ENCODE data around the gene ANKRD45. TPM values are rescaled to one million over a fixed set of nuclear protein-coding genes. Genes with fewer than 3 reads are reported as not detected.
"Not testable (repeated sequence)": the region's sequence is repeated elsewhere in the genome, so short reads cannot be mapped to it uniquely, and the experiment has no call there.

The ANKRD45 gene
- polyA plus RNA-seq, 3 donors from 2014 or later: not detected

GRCh38 chr1:173635116-173635515, 34.5 kb downstream of the ANKRD45 start, which contains the start of gene TEX50:
Gene TEX50 (plus strand): TSS chr1:173635338. CDS start chr1:173635522, 184 bp downstream.
- H3K4me1 Mint-ChIP-seq: no peaks in the 10 kb centered on the region
- no peaks in the 10 kb centered on the region for H3K36me3 Mint-ChIP-seq
- peaks cover 3 to 9% (median 3%) of the 10 kb centered on the region in 3 donors for H3K27me3 Mint-ChIP-seq (ENCODE audit: low read depth in 3 of 3)

GRCh38 chr1:173628888-173629287, 40.8 kb downstream of the ANKRD45 start:
- DNase-seq: no peak
- H3K27ac Mint-ChIP-seq: no peak overlapping the region
- H3K4me3 Mint-ChIP-seq: no peak overlapping the region
- H3K4me1 Mint-ChIP-seq: no peaks in the 10 kb centered on the region
- H3K36me3 Mint-ChIP-seq: no peaks in the 10 kb centered on the region
- no peaks in the 10 kb centered on the region for H3K9me3 Mint-ChIP-seq
- H3K27me3 Mint-ChIP-seq (ENCODE audit: low read depth in 3 of 3): peaks cover 0 to 9% (median 7%) of the 10 kb centered on the region in 3 donors

More at GRCh38 chr1:173635116-173635515, 34.5 kb downstream of the ANKRD45 start, which contains the start of gene TEX50:
- no peak for DNase-seq
- no peak within 1 kb of the TSS for H3K4me3 Mint-ChIP-seq
- H3K27ac Mint-ChIP-seq: no peak within 1 kb of the TSS
- no peaks in the 10 kb centered on the region for H3K9me3 Mint-ChIP-seq

GRCh38 chr1:173627269-173627668, 42.4 kb downstream of the ANKRD45 start:
- no peaks in the 10 kb centered on the region for H3K9me3 Mint-ChIP-seq
- no peak overlapping the region for H3K27ac Mint-ChIP-seq
- no peaks in the 10 kb centered on the region for H3K4me1 Mint-ChIP-seq
- no peak for DNase-seq
- H3K4me3 Mint-ChIP-seq: no peak overlapping the region
- H3K27me3 Mint-ChIP-seq (ENCODE audit: low read depth in 3 of 3): peaks cover 0 to 9% (median 6%) of the 10 kb centered on the region in 3 donors
- H3K36me3 Mint-ChIP-seq: no peaks in the 10 kb centered on the region

GRCh38 chr1:173616859-173617258, 52.8 kb downstream of the ANKRD45 start:
- peaks cover 8 to 36% (median 26%) of the 10 kb centered on the region in 6 donors for H3K9me3 Mint-ChIP-seq
- H3K36me3 Mint-ChIP-seq: peaks cover 19 to 24% (median 22%) of the 10 kb centered on the region in 3 donors
- H3K27me3 Mint-ChIP-seq (ENCODE audit: low read depth in 3 of 3): peaks cover 4 to 16% (median 7%) of the 10 kb centered on the region in 3 donors
- peak; percentile 19 to 44 (median 34) for DNase-seq
- H3K27ac Mint-ChIP-seq: peak overlapping the region in 4 of 6 donors; percentile 2 to 63 (median 54)
- H3K4me3 Mint-ChIP-seq: peak overlapping the region; percentile 26 to 83 (median 64)
- peaks cover 23 to 26% of the 10 kb centered on the region in 2 donors for H3K4me1 Mint-ChIP-seq

GRCh38 chr1:173613086-173613485, 56.6 kb downstream of the ANKRD45 start:
- not testable (repeated sequence) for H3K27ac Mint-ChIP-seq

GRCh38 chr1:173608503-173609216, 61.0 kb downstream of the ANKRD45 start:
- DNase-seq: no peak
- H3K4me1 Mint-ChIP-seq: no peaks in the 10 kb centered on the region
- no peak overlapping the region for H3K4me3 Mint-ChIP-seq
- peaks cover 0 to 2% (median 1%) of the 10 kb centered on the region in 3 donors for H3K27me3 Mint-ChIP-seq (ENCODE audit: low read depth in 3 of 3)
- no peak overlapping the region for H3K27ac Mint-ChIP-seq
- H3K9me3 Mint-ChIP-seq: peaks cover 0 to 1% (median 0%) of the 10 kb centered on the region in 6 donors
- H3K36me3 Mint-ChIP-seq: no peaks in the 10 kb centered on the region

More at GRCh38 chr1:173613086-173613485, 56.6 kb downstream of the ANKRD45 start:
- Mint-ChIP-seq H3K9me3 (peaks cover under 1 to 11% (median 4%) of the 10 kb centered on the region in 6 donors), H3K4me1 (peaks cover 19% of the 10 kb centered on the region in 2 donors)
- H3K4me3 Mint-ChIP-seq; DNase-seq; H3K36me3 Mint-ChIP-seq; H3K27me3 Mint-ChIP-seq (ENCODE audit: low read depth in 3 of 3): not testable (repeated sequence)

- Mint-ChIP-seq H3K36me3 (no peaks in the 10 kb centered on the region), H3K27me3 (ENCODE audit: low read depth in 3 of 3) (peaks cover 3 to 7% (median 4%) of the 10 kb centered on the region in 3 donors), H3K27ac (no peak within 1 kb of the TSS), H3K4me3 (no peak within 1 kb of the TSS), H3K9me3 (peaks cover 0 to 1% (median 0%) of the 10 kb centered on the region in 6 donors), H3K4me1 (peaks cover 8 to 12% of the 10 kb centered on the region in 2 donors)
- no peak for DNase-seq
Measured at GRCh38 chr1:173603056-173603591, 66.5 kb downstream of the ANKRD45 start, which contains the start of gene SLC9C2. Gene SLC9C2 (minus strand): TSS chr1:173603072. CDS start chr1:173601776, 1,296 bp downstream.

- peak in 1 of 3 donors; percentile 11 for DNase-seq
- Mint-ChIP-seq H3K36me3 (no peaks in the 10 kb centered on the region), H3K27me3 (ENCODE audit: low read depth in 3 of 3) (peaks cover 3 to 9% (median 4%) of the 10 kb centered on the region in 3 donors), H3K4me1 (peaks cover 8 to 12% of the 10 kb centered on the region in 2 donors), H3K4me3 (peak overlapping the region in 2 of 5 donors; percentile 18 to 26), H3K9me3 (peaks cover 0 to 1% (median 0%) of the 10 kb centered on the region in 6 donors), H3K27ac (peak overlapping the region in 1 of 6 donors; percentile 76)
Measured at GRCh38 chr1:173601588-173601987, 68.1 kb downstream of the ANKRD45 start.

- H3K27ac Mint-ChIP-seq: no peak overlapping the region
- H3K27me3 Mint-ChIP-seq (ENCODE audit: low read depth in 3 of 3): peaks cover 4 to 6% (median 5%) of the 10 kb centered on the region in 3 donors
- peaks cover 0 to 2% (median 0%) of the 10 kb centered on the region in 6 donors for H3K9me3 Mint-ChIP-seq
- H3K36me3 Mint-ChIP-seq: no peaks in the 10 kb centered on the region
- DNase-seq: no peak
- no peak overlapping the region for H3K4me3 Mint-ChIP-seq
- peaks cover 2 to 5% of the 10 kb centered on the region in 2 donors for H3K4me1 Mint-ChIP-seq
Measured at GRCh38 chr1:173596097-173596825, 73.4 kb downstream of the ANKRD45 start.

- H3K27ac Mint-ChIP-seq; H3K4me3 Mint-ChIP-seq; H3K4me1 Mint-ChIP-seq; H3K36me3 Mint-ChIP-seq; H3K9me3 Mint-ChIP-seq; DNase-seq; H3K27me3 Mint-ChIP-seq (ENCODE audit: low read depth in 3 of 3): not testable (repeated sequence)
Measured at GRCh38 chr1:173591138-173591537, 78.5 kb downstream of the ANKRD45 start.

- H3K27me3 Mint-ChIP-seq (ENCODE audit: low read depth in 3 of 3): peaks cover 0 to 4% (median 2%) of the 10 kb centered on the region in 3 donors
- H3K4me1 Mint-ChIP-seq: no peaks in the 10 kb centered on the region
- peaks cover 0 to 2% (median 0%) of the 10 kb centered on the region in 6 donors for H3K9me3 Mint-ChIP-seq
- no peaks in the 10 kb centered on the region for H3K36me3 Mint-ChIP-seq
- H3K4me3 Mint-ChIP-seq: no peak overlapping the region
- H3K27ac Mint-ChIP-seq: no peak overlapping the region
- no peak for DNase-seq
Measured at GRCh38 chr1:173590557-173590956, 79.1 kb downstream of the ANKRD45 start.

- H3K4me3 Mint-ChIP-seq: no peak overlapping the region
- DNase-seq: no peak
- H3K4me1 Mint-ChIP-seq: no peaks in the 10 kb centered on the region
- H3K27me3 Mint-ChIP-seq (ENCODE audit: low read depth in 3 of 3): peaks cover 2 to 3% (median 2%) of the 10 kb centered on the region in 3 donors
- H3K9me3 Mint-ChIP-seq: no peaks in the 10 kb centered on the region
- no peak overlapping the region for H3K27ac Mint-ChIP-seq
- H3K36me3 Mint-ChIP-seq: no peaks in the 10 kb centered on the region
Measured at GRCh38 chr1:173581383-173582079, 88.1 kb downstream of the ANKRD45 start.

GRCh38 chr1:173580658-173581057, 89.0 kb downstream of the ANKRD45 start:
- Mint-ChIP-seq H3K4me3 (no peak overlapping the region), H3K27me3 (ENCODE audit: low read depth in 3 of 3) (peaks cover 2% of the 10 kb centered on the region in 3 donors), H3K27ac (no peak overlapping the region), H3K9me3 (no peaks in the 10 kb centered on the region), H3K4me1 (no peaks in the 10 kb centered on the region), H3K36me3 (no peaks in the 10 kb centered on the region)
- no peak for DNase-seq
